NCI-H748 (cell line): ENCODE results near the gene DPYD.
A peak's percentile ranks its signal among the peaks of the same experiment; 100 is the strongest.
"Not testable (repeated sequence)": the region's sequence is repeated elsewhere in the genome, so short reads cannot be mapped to it uniquely, and the experiment has no call there.

ENCODE experiments used
- DNase-seq: peaks from one replicate; lab custom pipeline; 2025; ENCODE audit not compliant: unreplicated experiment; lab: John Stamatoyannopoulos, UW

DPYD gene

GRCh38 chr1:97243973-97244560 lies 676.8 kb downstream of the DPYD start:
- DNase-seq = peak; percentile 34

- no peak for DNase-seq
Measured at GRCh38 chr1:97238816-97239215, 682.0 kb downstream of the DPYD start.

GRCh38 chr1:97231354-97231753 lies 689.5 kb downstream of the DPYD start:
- DNase-seq = not testable (repeated sequence)

GRCh38 chr1:97212671-97213070 lies 708.2 kb downstream of the DPYD start:
- no peak for DNase-seq

GRCh38 chr1:97210307-97210706 lies 710.5 kb downstream of the DPYD start:
- no peak for DNase-seq

GRCh38 chr1:97209381-97209957 lies 711.4 kb downstream of the DPYD start:
- no peak for DNase-seq

- no peak for DNase-seq
Measured at GRCh38 chr1:97207868-97208267, 713.0 kb downstream of the DPYD start.

GRCh38 chr1:97204468-97204867 lies 716.4 kb downstream of the DPYD start:
- DNase-seq = no peak

- DNase-seq = no peak
Measured at GRCh38 chr1:97202481-97203380, 718.1 kb downstream of the DPYD start.

GRCh38 chr1:97201641-97202040 lies 719.2 kb downstream of the DPYD start:
- no peak for DNase-seq

GRCh38 chr1:97200595-97200994 lies 720.2 kb downstream of the DPYD start:
- DNase-seq = no peak

- no peak for DNase-seq
Measured at GRCh38 chr1:97196825-97197516, 723.9 kb downstream of the DPYD start.

GRCh38 chr1:97192872-97193572 lies 727.8 kb downstream of the DPYD start:
- no peak for DNase-seq

GRCh38 chr1:97190326-97190725 lies 730.5 kb downstream of the DPYD start:
- DNase-seq = no peak

- peak; percentile 19 for DNase-seq
Measured at GRCh38 chr1:97186381-97186780, 734.5 kb downstream of the DPYD start.

GRCh38 chr1:97174039-97174704 lies 746.7 kb downstream of the DPYD start:
- no peak for DNase-seq

GRCh38 chr1:97170300-97170699 lies 750.5 kb downstream of the DPYD start:
- no peak for DNase-seq

GRCh38 chr1:97168056-97168455 lies 752.8 kb downstream of the DPYD start:
- DNase-seq = no peak

- DNase-seq = no peak
Measured at GRCh38 chr1:97167246-97167645, 753.6 kb downstream of the DPYD start.

- DNase-seq = no peak
Measured at GRCh38 chr1:97166626-97167025, 754.2 kb downstream of the DPYD start.
